Mesenchymal stem cell (in vitro differentiated cells and primary cell): ENCODE results near the gene TM2D3.
A peak's percentile ranks its signal among the peaks of the same experiment; 100 is the strongest.

Source experiments
- DNase-seq: peaks from one replicate; pipeline ENCODE4 v3.0.0-alpha.2; 2013
- H2AFZ ChIP-seq: one replicate; pipeline ENCODE4 v1.6.1; 2013; ENCODE audit warnings: low read depth, mild to moderate bottlenecking, control low read depth, inconsistent platforms, low read length, moderate library complexity
- H2AK5ac ChIP-seq: 2 replicates; pipeline ENCODE4 v1.6.1; 2013; ENCODE audit warnings: low read length, moderate library complexity, mild to moderate bottlenecking, inconsistent platforms; ENCODE audit not compliant: severe bottlenecking
- H2BK120ac ChIP-seq: one replicate; pipeline ENCODE4 v1.6.1; 2013; ENCODE audit warnings: low read depth, mild to moderate bottlenecking, inconsistent platforms, low read length, moderate library complexity
- H2BK12ac ChIP-seq, 2 experiments: one replicate each; pipeline ENCODE4 v1.6.1; 2013; ENCODE audit warnings: inconsistent platforms in 2 of 2, low read length in 2 of 2, mild to moderate bottlenecking in 2 of 2, moderate library complexity in 2 of 2, control low read depth in 1 of 2
- H2BK15ac ChIP-seq: one replicate; pipeline ENCODE4 v1.6.1; 2013; ENCODE audit warnings: mild to moderate bottlenecking, low read depth, inconsistent platforms; ENCODE audit not compliant: poor library complexity, severe bottlenecking
- H2BK5ac ChIP-seq: 2 replicates; pipeline ENCODE4 v1.6.1; 2013; ENCODE audit warnings: low read depth, mild to moderate bottlenecking, low read length, control low read depth, inconsistent platforms; ENCODE audit not compliant: poor library complexity, severe bottlenecking
- H3K14ac ChIP-seq, 2 experiments: one replicate each; pipeline ENCODE4 v1.6.1; 2013; ENCODE audit warnings: inconsistent platforms in 2 of 2, low read length in 2 of 2, control low read depth in 1 of 2, mild to moderate bottlenecking in 1 of 2, moderate library complexity in 1 of 2
- H3K18ac ChIP-seq, 2 experiments: one replicate each; pipeline ENCODE4 v1.6.1; 2013; ENCODE audit warnings: inconsistent platforms in 2 of 2, low read length in 2 of 2, control low read depth in 1 of 2, low read depth in 1 of 2, mild to moderate bottlenecking in 1 of 2
- H3K23ac ChIP-seq, 2 experiments: one replicate each; pipeline ENCODE4 v1.6.1; 2013; ENCODE audit warnings: inconsistent platforms in 2 of 2, low read length in 2 of 2, mild to moderate bottlenecking in 2 of 2, moderate library complexity in 2 of 2, control low read depth in 1 of 2
- H3K27ac ChIP-seq: 2 replicates; pipeline ENCODE4 v1.5.1; 2013; ENCODE audit warnings: mild to moderate bottlenecking, moderate library complexity, low read length, control low read depth, inconsistent platforms; ENCODE audit not compliant: poor library complexity, severe bottlenecking
- H3K27me3 ChIP-seq, 2 experiments: 2 replicates each; pipeline versions ENCODE4 v1.6.1 to v1.7.0; 2013; ENCODE audit warnings: low read length in 2 of 2, mild to moderate bottlenecking in 2 of 2, moderate library complexity in 2 of 2, control low read depth in 1 of 2, inconsistent platforms in 1 of 2; ENCODE audit not compliant: control insufficient read depth in 1 of 2, insufficient read depth in 1 of 2
- H3K36me3 ChIP-seq, 2 experiments: 2 replicates each; pipeline versions ENCODE4 v1.6.1 to v1.7.0; 2013; ENCODE audit warnings: low read length in 2 of 2, control low read depth in 1 of 2, inconsistent platforms in 1 of 2, low read depth in 1 of 2, mild to moderate bottlenecking in 1 of 2; ENCODE audit not compliant: insufficient read depth in 2 of 2, control insufficient read depth in 1 of 2
- H3K4ac ChIP-seq, 2 experiments: one replicate each; pipeline ENCODE4 v1.6.1; 2013; ENCODE audit warnings: inconsistent platforms in 2 of 2, low read length in 2 of 2, mild to moderate bottlenecking in 2 of 2, moderate library complexity in 2 of 2, control low read depth in 1 of 2, low read depth in 1 of 2
- H3K4me1 ChIP-seq: 2 replicates; pipeline ENCODE4 v1.6.1; 2013; ENCODE audit warnings: low read depth, low read length, control low read depth; ENCODE audit not compliant: control insufficient read depth, insufficient read depth
- H3K4me2 ChIP-seq: 2 replicates; pipeline ENCODE4 v1.6.1; 2013; ENCODE audit warnings: low read length, mild to moderate bottlenecking, inconsistent platforms; ENCODE audit not compliant: poor library complexity, severe bottlenecking
- H3K4me3 ChIP-seq, 2 experiments: 2 replicates each; pipeline versions ENCODE4 v1.5.1 to v1.7.0; 2013; ENCODE audit warnings: low read length in 2 of 2, mild to moderate bottlenecking in 2 of 2, control low read depth in 1 of 2, low read depth in 1 of 2; ENCODE audit not compliant: insufficient read depth in 1 of 2
- H3K79me1 ChIP-seq: replicated peaks from 2 replicates; pipeline ENCODE4 v1.6.1; 2013; ENCODE audit warnings: mild to moderate bottlenecking, control low read depth, low read length, inconsistent platforms; ENCODE audit not compliant: poor library complexity, severe bottlenecking
- H3K9ac ChIP-seq: 2 replicates; pipeline ENCODE4 v1.7.0; 2013; ENCODE audit warnings: mild to moderate bottlenecking, low read length, moderate library complexity
- H3K9me3 ChIP-seq: 2 replicates; pipeline ENCODE4 v1.7.0; 2013; ENCODE audit warnings: mild to moderate bottlenecking, low read length; ENCODE audit not compliant: control insufficient read depth
- H4K8ac ChIP-seq: one replicate; pipeline ENCODE4 v1.6.1; 2013; ENCODE audit warnings: inconsistent platforms, mild to moderate bottlenecking, low read length, moderate library complexity
- H4K91ac ChIP-seq: one replicate; pipeline ENCODE4 v1.6.1; 2013; ENCODE audit warnings: mild to moderate bottlenecking, low read length, inconsistent platforms
- WGBS: methylation state at CpG from one replicate; pipeline ENCODE4 v1.1.7; 2013; ENCODE audit warnings: mixed read lengths; 5-methylcytosine and 5-hydroxymethylcytosine counted together

TM2D3 gene

DNA sequence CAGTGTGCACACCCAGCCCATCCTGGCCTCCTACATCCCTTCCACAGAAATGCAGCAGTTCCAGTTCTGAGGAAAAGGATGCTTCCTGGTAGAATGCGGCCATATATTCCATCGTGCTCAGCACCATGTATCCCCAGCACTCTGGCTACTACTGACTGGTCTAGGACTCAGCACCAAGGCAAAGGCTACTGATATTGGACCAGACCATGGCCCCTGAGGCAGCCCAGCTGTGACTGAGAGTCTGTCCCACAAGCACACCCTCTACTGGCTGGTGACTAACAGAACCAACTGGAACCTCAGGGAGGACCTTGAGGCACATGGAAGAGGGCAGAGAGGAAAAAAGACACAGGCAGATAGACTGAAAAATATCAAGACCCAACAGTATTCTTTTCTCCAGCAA, 42.1 kb upstream of the TM2D3 start:
- Histone ChIP-seq H4K91ac (no peak overlapping the region), H3K27ac (no peak overlapping the region), H3K23ac (no peak overlapping the region), H3K27me3 (no peaks in the 10 kb centered on the region), H2AFZ (no peak overlapping the region), H3K18ac (no peak overlapping the region), H3K4me3 (no peak overlapping the region), H2BK15ac (no peak overlapping the region), H2BK12ac (no peak overlapping the region), H3K79me1 (peaks cover 10% of the 10 kb centered on the region), H3K14ac (no peak overlapping the region), H2BK120ac (no peak overlapping the region), H3K9ac (no peak overlapping the region), H3K36me3 (peaks cover 10 to 69% of the 10 kb centered on the region in 2 experiments), H3K9me3 (no peaks in the 10 kb centered on the region), H3K4me1 (peaks cover 4% of the 10 kb centered on the region), H2AK5ac (no peak overlapping the region), H3K4ac (no peak overlapping the region), H4K8ac (no peak overlapping the region), H3K4me2 (no peak overlapping the region), H2BK5ac (no peak overlapping the region)
- no peak for DNase-seq
- WGBS, result 100% methylated on average over 2 of the region's 2 CpGs

DNA sequence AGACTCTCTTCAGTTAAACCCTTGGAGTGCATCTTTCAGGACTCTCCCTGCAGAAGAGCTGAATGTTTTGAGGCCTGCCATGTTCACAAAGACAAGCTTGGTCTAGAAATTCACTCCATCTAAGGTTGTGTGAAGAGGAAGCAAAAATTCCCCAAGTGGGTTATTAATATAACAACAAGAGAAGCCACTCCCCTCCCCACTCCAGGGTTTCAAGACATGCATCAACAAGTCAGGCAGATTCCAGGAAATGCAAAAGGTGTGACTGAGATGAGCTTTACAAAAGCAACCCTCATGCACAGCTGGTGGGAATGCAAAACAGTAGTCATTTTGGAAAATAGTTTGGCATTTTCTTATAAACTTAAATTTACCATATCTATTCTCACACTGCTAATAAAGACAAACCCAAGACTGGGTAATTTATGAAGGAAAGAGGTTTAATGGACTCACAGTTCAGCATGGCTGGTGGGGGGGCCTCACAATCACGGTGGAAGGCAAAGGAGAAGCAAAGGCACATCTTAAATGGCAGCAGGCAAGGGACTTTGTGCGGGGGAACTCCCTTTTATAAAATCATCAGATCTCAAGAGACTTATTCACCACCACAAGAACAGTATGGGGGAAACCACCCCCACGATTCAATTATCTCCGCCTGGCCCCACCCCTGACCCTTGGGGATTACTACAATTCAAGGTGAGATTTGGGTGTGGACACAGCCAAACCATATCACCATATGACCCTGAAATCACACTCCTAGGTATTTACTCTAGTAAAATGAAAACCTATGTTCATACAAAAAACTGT, 40.8 kb upstream of the TM2D3 start:
- H3K36me3 ChIP-seq, result peaks cover 6 to 62% of the 10 kb centered on the region in 2 experiments
- no peak overlapping the region for H4K8ac ChIP-seq
- H3K27me3 ChIP-seq, result no peaks in the 10 kb centered on the region
- no peak overlapping the region for H3K9ac ChIP-seq
- H3K4ac ChIP-seq, result no peak overlapping the region
- H3K9me3 ChIP-seq, result no peaks in the 10 kb centered on the region
- no peak overlapping the region for H3K23ac ChIP-seq
- H4K91ac ChIP-seq, result no peak overlapping the region
- H2BK120ac ChIP-seq, result no peak overlapping the region
- no peak overlapping the region for H2BK15ac ChIP-seq
- no peak overlapping the region for H3K4me2 ChIP-seq
- no peak overlapping the region for H2AK5ac ChIP-seq
- no peak overlapping the region for H3K27ac ChIP-seq
- H3K4me3 ChIP-seq, result no peak overlapping the region
- H3K79me1 ChIP-seq, result peaks cover 11% of the 10 kb centered on the region
- H2AFZ ChIP-seq, result no peak overlapping the region
- no peak overlapping the region for H3K14ac ChIP-seq
- H3K18ac ChIP-seq, result no peak overlapping the region
- no peak overlapping the region for H2BK5ac ChIP-seq
- H3K4me1 ChIP-seq, result peaks cover 4% of the 10 kb centered on the region
- WGBS, result 95% methylated on average over 3 of the region's 4 CpGs
- H2BK12ac ChIP-seq, result no peak overlapping the region
- no peak for DNase-seq

DNA sequence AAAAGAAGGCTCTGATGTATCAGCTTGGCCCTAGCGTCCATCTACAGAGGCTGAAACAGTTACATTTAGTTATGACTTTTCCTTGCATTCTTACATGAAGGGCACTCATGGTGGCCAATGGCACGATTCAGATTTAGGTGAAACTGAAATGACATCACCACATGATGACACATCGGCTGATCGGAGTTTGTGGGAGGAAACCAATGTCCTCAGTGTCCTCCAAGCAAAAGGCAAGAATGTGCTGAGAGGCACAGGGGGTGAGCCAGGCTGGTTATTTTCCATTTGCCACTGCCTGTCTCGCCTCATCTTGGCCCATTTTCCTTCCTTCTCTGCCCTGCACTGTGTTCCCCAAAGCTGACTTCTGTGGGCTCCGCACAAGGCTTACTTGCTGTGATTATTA, 37.7 kb upstream of the TM2D3 start:
- no peak overlapping the region for H3K14ac ChIP-seq
- H3K36me3 ChIP-seq, result peaks cover 4 to 54% of the 10 kb centered on the region in 2 experiments
- H3K4me2 ChIP-seq, result no peak overlapping the region
- no peak overlapping the region for H2AK5ac ChIP-seq
- H3K4me1 ChIP-seq, result peaks cover 4% of the 10 kb centered on the region
- no peak overlapping the region for H2BK5ac ChIP-seq
- WGBS, result 58% methylated on average over 5 of the region's 6 CpGs
- DNase-seq, result peak; percentile 70
- no peak overlapping the region for H4K8ac ChIP-seq
- H4K91ac ChIP-seq, result no peak overlapping the region
- no peaks in the 10 kb centered on the region for H3K27me3 ChIP-seq
- no peaks in the 10 kb centered on the region for H3K9me3 ChIP-seq
- no peak overlapping the region for H3K23ac ChIP-seq
- no peak overlapping the region for H2AFZ ChIP-seq
- H3K18ac ChIP-seq, result peak overlapping the region in 1 of 2 experiments; percentile 43
- H3K9ac ChIP-seq, result no peak overlapping the region
- H3K4ac ChIP-seq, result no peak overlapping the region
- H3K27ac ChIP-seq, result no peak overlapping the region
- no peak overlapping the region for H2BK15ac ChIP-seq
- no peak overlapping the region for H2BK12ac ChIP-seq
- H2BK120ac ChIP-seq, result no peak overlapping the region
- no peak overlapping the region for H3K4me3 ChIP-seq
- peaks cover 13% of the 10 kb centered on the region for H3K79me1 ChIP-seq

DNA sequence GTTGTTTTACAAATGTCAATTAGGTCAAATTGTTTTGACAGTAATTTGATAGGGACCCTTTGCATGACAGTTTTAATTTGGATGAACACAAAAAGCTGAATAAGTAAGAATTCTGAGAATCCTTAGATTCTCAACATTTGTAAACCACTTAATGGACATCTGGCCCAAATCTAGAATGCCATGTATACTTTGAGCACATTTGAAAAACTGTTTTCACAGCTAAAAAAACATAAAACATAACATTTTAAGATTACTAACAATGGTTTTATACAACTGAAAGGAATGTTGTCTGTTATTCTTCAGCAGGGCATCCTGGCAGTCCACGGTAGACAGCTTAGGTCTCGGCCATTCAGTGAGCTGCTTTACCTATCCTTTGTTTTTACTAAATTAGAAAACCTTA, 34.5 kb upstream of the TM2D3 start:
- peaks cover 5% of the 10 kb centered on the region for H3K79me1 ChIP-seq
- H3K4me2 ChIP-seq, result no peak overlapping the region
- H2AFZ ChIP-seq, result no peak overlapping the region
- DNase-seq, result no peak
- H3K9me3 ChIP-seq, result no peaks in the 10 kb centered on the region
- H4K91ac ChIP-seq, result no peak overlapping the region
- H3K9ac ChIP-seq, result no peak overlapping the region
- H3K14ac ChIP-seq, result no peak overlapping the region
- no peak overlapping the region for H2AK5ac ChIP-seq
- no peak overlapping the region for H3K27ac ChIP-seq
- H2BK15ac ChIP-seq, result no peak overlapping the region
- H2BK12ac ChIP-seq, result no peak overlapping the region
- H2BK5ac ChIP-seq, result no peak overlapping the region
- 100% methylated on average over 2 of the region's 2 CpGs for WGBS
- H3K36me3 ChIP-seq, result peaks cover 3 to 52% of the 10 kb centered on the region in 2 experiments
- H3K18ac ChIP-seq, result no peak overlapping the region
- H3K27me3 ChIP-seq, result no peaks in the 10 kb centered on the region
- H4K8ac ChIP-seq, result no peak overlapping the region
- no peak overlapping the region for H2BK120ac ChIP-seq
- no peak overlapping the region for H3K4ac ChIP-seq
- no peak overlapping the region for H3K23ac ChIP-seq
- peaks cover 2% of the 10 kb centered on the region for H3K4me1 ChIP-seq
- no peak overlapping the region for H3K4me3 ChIP-seq
